WTC11 (cell line): Measurements from ENCODE around the gene ZNF592. TPM values are rescaled to one million over a fixed set of nuclear protein-coding genes. Genes with fewer than 3 reads are reported as not detected.
A peak's percentile ranks its signal among the peaks of the same experiment; 100 is the strongest.

Experiments
- ATAC-seq: fragments of 200-7000 bp; cut with Tn5 transposase; 2 replicates; pipeline ENCODE4 v1.10.0; 2021; ENCODE audit warnings: mild to moderate bottlenecking, moderate library complexity
- CTCF ChIA-PET: fragments of 300-600 bp; sonication (Branson Sonifier 250); formaldehyde crosslinking; loops from one replicate; lab custom pipeline; 2021; ENCODE audit warnings: antibody characterized with exemption; lab: Charles Lee
- POLR2A ChIA-PET: fragments of 350-600 bp; sonication (Branson Sonifier 250); formaldehyde crosslinking; loops from one replicate; lab custom pipeline; 2021; ENCODE audit warnings: antibody characterized with exemption; lab: Charles Lee
- DNase-seq: peaks from one replicate; pipeline ENCODE4 v3.0.0; 2021; ENCODE audit warnings: low spot score
- H3K27ac Mint-ChIP-seq: 2 replicates; pipeline ENCODE4 v1.8.0; 2021; ENCODE audit warnings: mixed read lengths
- H3K27me3 Mint-ChIP-seq: 2 replicates; pipeline ENCODE4 v1.8.0; 2021; ENCODE audit warnings: low read depth, mild to moderate bottlenecking, moderate library complexity, mixed read lengths
- H3K36me3 Mint-ChIP-seq: 2 replicates; pipeline ENCODE4 v1.8.0; 2021; ENCODE audit warnings: mixed read lengths
- H3K4me1 Mint-ChIP-seq: 2 replicates; pipeline ENCODE4 v1.8.0; 2022; ENCODE audit warnings: mixed read lengths
- H3K4me3 Mint-ChIP-seq: 2 replicates; pipeline ENCODE4 v1.8.0; 2021; ENCODE audit warnings: mild to moderate bottlenecking, moderate library complexity, mixed read lengths
- H3K9me3 Mint-ChIP-seq: 2 replicates; pipeline ENCODE4 v1.8.0; 2021; ENCODE audit warnings: mixed read lengths
- ATF1 ChIP-seq: sonication (generic); formaldehyde crosslinking; IDR thresholded peaks from 2 replicates; pipeline ENCODE4 v1.8.1; 2023; ENCODE audit warnings: mild to moderate bottlenecking, moderate library complexity, missing genetic modification reagents
- CBFB ChIP-seq: sonication (generic); formaldehyde crosslinking; IDR thresholded peaks from 2 replicates; pipeline ENCODE4 v1.8.1; 2022; ENCODE audit warnings: mild to moderate bottlenecking, low read depth, missing genetic modification reagents
- ETV6 ChIP-seq: sonication (generic); formaldehyde crosslinking; IDR thresholded peaks from 2 replicates; pipeline ENCODE4 v1.8.1; 2022; ENCODE audit warnings: mild to moderate bottlenecking, missing genetic modification reagents
- GRHL2 ChIP-seq: fragments of 250-450 bp; sonication (Bioruptor Pico); IDR thresholded peaks from 2 replicates; pipeline ENCODE4 v1.8.0; 2022; ENCODE audit warnings: mild to moderate bottlenecking, moderate library complexity; ENCODE audit not compliant: insufficient replicate concordance, severe bottlenecking
- IRF2 ChIP-seq: sonication (generic); formaldehyde crosslinking; IDR thresholded peaks from 2 replicates; pipeline ENCODE4 v1.8.0; 2022; ENCODE audit warnings: low read depth, missing genetic modification reagents, borderline replicate concordance
- NR1H2 ChIP-seq: sonication (generic); formaldehyde crosslinking; IDR thresholded peaks from 2 replicates; pipeline ENCODE4 v1.9.0; 2021; ENCODE audit warnings: mild to moderate bottlenecking, moderate library complexity, missing genetic modification reagents
- RORB ChIP-seq: fragments of 250-450 bp; sonication (Bioruptor Pico); IDR thresholded peaks from 2 replicates; pipeline ENCODE4 v1.9.0; 2021; ENCODE audit warnings: mild to moderate bottlenecking
- SOX15 ChIP-seq: fragments of 250-450 bp; sonication (Bioruptor Pico); IDR thresholded peaks from 2 replicates; pipeline ENCODE4 v1.9.0; 2021; ENCODE audit warnings: mild to moderate bottlenecking
- TEAD1 ChIP-seq: sonication (generic); formaldehyde crosslinking; IDR thresholded peaks from 2 replicates; pipeline ENCODE4 v1.8.0; 2022; ENCODE audit warnings: mild to moderate bottlenecking, missing genetic modification reagents
- ZNF232 ChIP-seq: sonication (generic); formaldehyde crosslinking; IDR thresholded peaks from 2 replicates; pipeline ENCODE4 v1.8.0; 2022; ENCODE audit warnings: mild to moderate bottlenecking, missing genetic modification reagents
- total RNA-seq: library from RNA; stranded (reverse); gene quantifications from 3 replicates; pipeline ENCODE4 v1.2.3, GENCODE V29; 2021
- TF ChIP-seq, protein P1 (sequence below): sonication (generic); formaldehyde crosslinking; IDR thresholded peaks from 2 replicates; pipeline ENCODE4 v1.8.1; 2023; ENCODE audit warnings: mild to moderate bottlenecking, missing genetic modification reagents
- TF ChIP-seq, protein P2 (sequence below): sonication (generic); formaldehyde crosslinking; IDR thresholded peaks from 2 replicates; pipeline ENCODE4 v1.8.1; 2022; ENCODE audit warnings: low read depth, mild to moderate bottlenecking, moderate library complexity, missing genetic modification reagents, borderline replicate concordance
- TF ChIP-seq, protein P3 (sequence below): sonication (generic); formaldehyde crosslinking; IDR thresholded peaks from 2 replicates; pipeline ENCODE4 v1.8.0; 2022; ENCODE audit warnings: mild to moderate bottlenecking, missing genetic modification reagents
- TF ChIP-seq, protein P4 (sequence below): fragments of 250-450 bp; sonication (Bioruptor Pico); IDR thresholded peaks from 2 replicates; pipeline ENCODE4 v1.9.0; 2021; ENCODE audit warnings: mild to moderate bottlenecking, borderline replicate concordance
- TF ChIP-seq, protein P5 (sequence below): sonication (generic); formaldehyde crosslinking; IDR thresholded peaks from 2 replicates; pipeline ENCODE4 v1.8.0; 2022; ENCODE audit warnings: mild to moderate bottlenecking, missing genetic modification reagents
- TF ChIP-seq, protein P6 (sequence below): sonication (generic); formaldehyde crosslinking; IDR thresholded peaks from 2 replicates; pipeline ENCODE4 v1.8.1; 2023; ENCODE audit warnings: mild to moderate bottlenecking, missing genetic modification reagents, moderate library complexity
- TF ChIP-seq, protein P7 (sequence below): sonication (generic); formaldehyde crosslinking; IDR thresholded peaks from 2 replicates; pipeline ENCODE4 v1.8.0; 2022; ENCODE audit warnings: mild to moderate bottlenecking, missing genetic modification reagents

Gene ZNF592
- total RNA-seq, 1 experiment from 2014 or later: 28.0 TPM

DNA sequence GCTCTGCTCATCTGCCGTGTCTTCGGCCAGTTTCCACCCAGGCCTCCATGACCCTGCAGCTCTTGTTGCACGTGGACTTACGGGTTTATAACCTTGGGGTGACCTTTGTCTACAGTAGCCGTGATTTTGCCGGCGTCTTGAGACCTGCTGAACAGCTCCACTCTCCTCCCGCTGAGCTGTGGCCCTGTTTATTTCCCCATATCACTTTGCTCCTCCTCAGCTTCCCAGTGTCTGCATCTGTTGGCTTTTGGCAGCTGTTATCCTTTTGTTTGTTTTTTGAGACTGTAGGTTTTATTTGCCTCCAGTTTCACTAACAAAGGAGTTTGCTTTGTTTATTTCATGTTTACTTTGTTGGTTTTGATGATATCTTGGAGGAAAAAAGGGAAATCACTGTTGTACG lies 106.7 kb downstream of the ZNF592 start:
- H3K27ac Mint-ChIP-seq: peak overlapping the region; percentile 8; the same call in 1 of the 2 replicates
- POLR2A ChIA-PET: no interaction called here
- TF ChIP-seq SOX15 (no peak), IRF2 (CRISPR knock-in tag) (no peak), NR1H2 (CRISPR knock-in tag) (no peak), ATF1 (CRISPR knock-in tag) (no peak), RORB (CRISPR knock-in tag) (no peak)
- TF ChIP-seq, protein P1, sequence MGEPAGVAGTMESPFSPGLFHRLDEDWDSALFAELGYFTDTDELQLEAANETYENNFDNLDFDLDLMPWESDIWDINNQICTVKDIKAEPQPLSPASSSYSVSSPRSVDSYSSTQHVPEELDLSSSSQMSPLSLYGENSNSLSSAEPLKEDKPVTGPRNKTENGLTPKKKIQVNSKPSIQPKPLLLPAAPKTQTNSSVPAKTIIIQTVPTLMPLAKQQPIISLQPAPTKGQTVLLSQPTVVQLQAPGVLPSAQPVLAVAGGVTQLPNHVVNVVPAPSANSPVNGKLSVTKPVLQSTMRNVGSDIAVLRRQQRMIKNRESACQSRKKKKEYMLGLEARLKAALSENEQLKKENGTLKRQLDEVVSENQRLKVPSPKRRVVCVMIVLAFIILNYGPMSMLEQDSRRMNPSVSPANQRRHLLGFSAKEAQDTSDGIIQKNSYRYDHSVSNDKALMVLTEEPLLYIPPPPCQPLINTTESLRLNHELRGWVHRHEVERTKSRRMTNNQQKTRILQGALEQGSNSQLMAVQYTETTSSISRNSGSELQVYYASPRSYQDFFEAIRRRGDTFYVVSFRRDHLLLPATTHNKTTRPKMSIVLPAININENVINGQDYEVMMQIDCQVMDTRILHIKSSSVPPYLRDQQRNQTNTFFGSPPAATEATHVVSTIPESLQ: no peak
- TF ChIP-seq, protein P2, sequence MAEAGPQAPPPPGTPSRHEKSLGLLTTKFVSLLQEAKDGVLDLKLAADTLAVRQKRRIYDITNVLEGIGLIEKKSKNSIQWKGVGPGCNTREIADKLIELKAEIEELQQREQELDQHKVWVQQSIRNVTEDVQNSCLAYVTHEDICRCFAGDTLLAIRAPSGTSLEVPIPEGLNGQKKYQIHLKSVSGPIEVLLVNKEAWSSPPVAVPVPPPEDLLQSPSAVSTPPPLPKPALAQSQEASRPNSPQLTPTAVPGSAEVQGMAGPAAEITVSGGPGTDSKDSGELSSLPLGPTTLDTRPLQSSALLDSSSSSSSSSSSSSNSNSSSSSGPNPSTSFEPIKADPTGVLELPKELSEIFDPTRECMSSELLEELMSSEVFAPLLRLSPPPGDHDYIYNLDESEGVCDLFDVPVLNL (CRISPR knock-in tag): no peak
- TF ChIP-seq, protein P3, sequence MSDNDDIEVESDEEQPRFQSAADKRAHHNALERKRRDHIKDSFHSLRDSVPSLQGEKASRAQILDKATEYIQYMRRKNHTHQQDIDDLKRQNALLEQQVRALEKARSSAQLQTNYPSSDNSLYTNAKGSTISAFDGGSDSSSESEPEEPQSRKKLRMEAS: no peak
- TF ChIP-seq, protein P4, sequence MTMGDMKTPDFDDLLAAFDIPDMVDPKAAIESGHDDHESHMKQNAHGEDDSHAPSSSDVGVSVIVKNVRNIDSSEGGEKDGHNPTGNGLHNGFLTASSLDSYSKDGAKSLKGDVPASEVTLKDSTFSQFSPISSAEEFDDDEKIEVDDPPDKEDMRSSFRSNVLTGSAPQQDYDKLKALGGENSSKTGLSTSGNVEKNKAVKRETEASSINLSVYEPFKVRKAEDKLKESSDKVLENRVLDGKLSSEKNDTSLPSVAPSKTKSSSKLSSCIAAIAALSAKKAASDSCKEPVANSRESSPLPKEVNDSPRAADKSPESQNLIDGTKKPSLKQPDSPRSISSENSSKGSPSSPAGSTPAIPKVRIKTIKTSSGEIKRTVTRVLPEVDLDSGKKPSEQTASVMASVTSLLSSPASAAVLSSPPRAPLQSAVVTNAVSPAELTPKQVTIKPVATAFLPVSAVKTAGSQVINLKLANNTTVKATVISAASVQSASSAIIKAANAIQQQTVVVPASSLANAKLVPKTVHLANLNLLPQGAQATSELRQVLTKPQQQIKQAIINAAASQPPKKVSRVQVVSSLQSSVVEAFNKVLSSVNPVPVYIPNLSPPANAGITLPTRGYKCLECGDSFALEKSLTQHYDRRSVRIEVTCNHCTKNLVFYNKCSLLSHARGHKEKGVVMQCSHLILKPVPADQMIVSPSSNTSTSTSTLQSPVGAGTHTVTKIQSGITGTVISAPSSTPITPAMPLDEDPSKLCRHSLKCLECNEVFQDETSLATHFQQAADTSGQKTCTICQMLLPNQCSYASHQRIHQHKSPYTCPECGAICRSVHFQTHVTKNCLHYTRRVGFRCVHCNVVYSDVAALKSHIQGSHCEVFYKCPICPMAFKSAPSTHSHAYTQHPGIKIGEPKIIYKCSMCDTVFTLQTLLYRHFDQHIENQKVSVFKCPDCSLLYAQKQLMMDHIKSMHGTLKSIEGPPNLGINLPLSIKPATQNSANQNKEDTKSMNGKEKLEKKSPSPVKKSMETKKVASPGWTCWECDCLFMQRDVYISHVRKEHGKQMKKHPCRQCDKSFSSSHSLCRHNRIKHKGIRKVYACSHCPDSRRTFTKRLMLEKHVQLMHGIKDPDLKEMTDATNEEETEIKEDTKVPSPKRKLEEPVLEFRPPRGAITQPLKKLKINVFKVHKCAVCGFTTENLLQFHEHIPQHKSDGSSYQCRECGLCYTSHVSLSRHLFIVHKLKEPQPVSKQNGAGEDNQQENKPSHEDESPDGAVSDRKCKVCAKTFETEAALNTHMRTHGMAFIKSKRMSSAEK (CRISPR knock-in tag): no peak
- peaks cover 4% of the 10 kb centered on the region for H3K36me3 Mint-ChIP-seq
- no peak for ATAC-seq
- DNase-seq: no peak
- no peak overlapping the region for H3K4me3 Mint-ChIP-seq
- no peaks in the 10 kb centered on the region for H3K27me3 Mint-ChIP-seq
- H3K4me1 Mint-ChIP-seq: no peaks in the 10 kb centered on the region
- CTCF ChIA-PET: interaction anchor here (1.0 kb wide), 1 partner anchor 9 kb away, joined by 3 read pairs; no protein-coding TSS in a partner anchor
- H3K9me3 Mint-ChIP-seq: no peaks in the 10 kb centered on the region

DNA sequence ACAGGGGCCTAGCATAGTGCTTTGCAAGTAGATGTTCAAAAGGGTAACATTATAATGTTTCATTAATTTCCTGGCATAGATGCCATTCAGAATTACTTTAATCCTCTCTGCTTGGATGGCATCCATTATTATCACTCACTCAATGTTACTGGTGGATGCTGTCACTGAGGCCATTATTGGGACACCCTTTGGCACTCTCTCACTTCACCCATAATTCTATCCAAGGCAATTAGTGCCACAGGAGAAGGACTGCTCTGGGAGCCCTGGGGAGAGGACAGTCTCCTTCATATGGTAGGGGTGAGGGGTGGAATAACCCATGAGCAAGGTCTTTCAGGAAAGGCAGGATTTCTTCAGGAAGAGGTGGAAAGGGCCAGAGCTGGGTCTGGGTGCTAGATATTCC lies 107.4 kb downstream of the ZNF592 start:
- Mint-ChIP-seq H3K27ac (no peak overlapping the region), H3K4me3 (no peak overlapping the region), H3K36me3 (peaks cover 4% of the 10 kb centered on the region), H3K9me3 (no peaks in the 10 kb centered on the region), H3K4me1 (no peaks in the 10 kb centered on the region), H3K27me3 (no peaks in the 10 kb centered on the region)
- POLR2A ChIA-PET: no interaction called here
- CTCF ChIA-PET: no interaction called here
- DNase-seq (no peak), ATAC-seq (no peak)
- TF ChIP-seq GRHL2 (CRISPR knock-in tag) (no peak), ZNF232 (no peak), TEAD1 (CRISPR knock-in tag) (no peak), ETV6 (no peak), CBFB (CRISPR knock-in tag) (no peak)
- TF ChIP-seq, protein P5, sequence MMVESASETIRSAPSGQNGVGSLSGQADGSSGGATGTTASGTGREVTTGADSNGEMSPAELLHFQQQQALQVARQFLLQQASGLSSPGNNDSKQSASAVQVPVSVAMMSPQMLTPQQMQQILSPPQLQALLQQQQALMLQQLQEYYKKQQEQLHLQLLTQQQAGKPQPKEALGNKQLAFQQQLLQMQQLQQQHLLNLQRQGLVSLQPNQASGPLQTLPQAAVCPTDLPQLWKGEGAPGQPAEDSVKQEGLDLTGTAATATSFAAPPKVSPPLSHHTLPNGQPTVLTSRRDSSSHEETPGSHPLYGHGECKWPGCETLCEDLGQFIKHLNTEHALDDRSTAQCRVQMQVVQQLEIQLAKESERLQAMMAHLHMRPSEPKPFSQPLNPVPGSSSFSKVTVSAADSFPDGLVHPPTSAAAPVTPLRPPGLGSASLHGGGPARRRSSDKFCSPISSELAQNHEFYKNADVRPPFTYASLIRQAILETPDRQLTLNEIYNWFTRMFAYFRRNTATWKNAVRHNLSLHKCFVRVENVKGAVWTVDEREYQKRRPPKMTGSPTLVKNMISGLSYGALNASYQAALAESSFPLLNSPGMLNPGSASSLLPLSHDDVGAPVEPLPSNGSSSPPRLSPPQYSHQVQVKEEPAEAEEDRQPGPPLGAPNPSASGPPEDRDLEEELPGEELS: no peak
- TF ChIP-seq, protein P4 (CRISPR knock-in tag): no peak
- TF ChIP-seq, protein P6, sequence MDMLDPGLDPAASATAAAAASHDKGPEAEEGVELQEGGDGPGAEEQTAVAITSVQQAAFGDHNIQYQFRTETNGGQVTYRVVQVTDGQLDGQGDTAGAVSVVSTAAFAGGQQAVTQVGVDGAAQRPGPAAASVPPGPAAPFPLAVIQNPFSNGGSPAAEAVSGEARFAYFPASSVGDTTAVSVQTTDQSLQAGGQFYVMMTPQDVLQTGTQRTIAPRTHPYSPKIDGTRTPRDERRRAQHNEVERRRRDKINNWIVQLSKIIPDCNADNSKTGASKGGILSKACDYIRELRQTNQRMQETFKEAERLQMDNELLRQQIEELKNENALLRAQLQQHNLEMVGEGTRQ (CRISPR knock-in tag): no peak
- TF ChIP-seq, protein P7, sequence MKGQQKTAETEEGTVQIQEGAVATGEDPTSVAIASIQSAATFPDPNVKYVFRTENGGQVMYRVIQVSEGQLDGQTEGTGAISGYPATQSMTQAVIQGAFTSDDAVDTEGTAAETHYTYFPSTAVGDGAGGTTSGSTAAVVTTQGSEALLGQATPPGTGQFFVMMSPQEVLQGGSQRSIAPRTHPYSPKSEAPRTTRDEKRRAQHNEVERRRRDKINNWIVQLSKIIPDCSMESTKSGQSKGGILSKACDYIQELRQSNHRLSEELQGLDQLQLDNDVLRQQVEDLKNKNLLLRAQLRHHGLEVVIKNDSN: no peak
- TF ChIP-seq, protein P3: no peak
